NCI-H2196 treated with DMSO at 0.1 percent for 48 hours (cell line): Measurements from ENCODE around the gene DOCK9.
A peak's percentile ranks its signal among the peaks of the same experiment; 100 is the strongest.

ENCODE experiments used
- DNase-seq: peaks from one replicate; lab custom pipeline; 2025; ENCODE audit not compliant: unreplicated experiment; lab: John Stamatoyannopoulos, UW

Gene DOCK9

GRCh38 chr13:98860491-98860890 is 117.4 kb downstream of the DOCK9 start:
- no peak for DNase-seq

GRCh38 chr13:98858191-98858590 is 119.7 kb downstream of the DOCK9 start:
- DNase-seq: no peak

- no peak for DNase-seq
These were observed 120.9 kb downstream of the DOCK9 start for GRCh38 chr13:98856983-98857382.

GRCh38 chr13:98854448-98854847 is 123.4 kb downstream of the DOCK9 start:
- DNase-seq: no peak

- no peak for DNase-seq
These were observed 124.1 kb downstream of the DOCK9 start for GRCh38 chr13:98853771-98854221.

GRCh38 chr13:98851276-98851675 is 126.6 kb downstream of the DOCK9 start:
- no peak for DNase-seq

GRCh38 chr13:98848746-98849145 is 129.1 kb downstream of the DOCK9 start:
- no peak for DNase-seq

GRCh38 chr13:98847780-98848179 is 130.1 kb downstream of the DOCK9 start:
- DNase-seq: no peak

GRCh38 chr13:98846986-98847385 is 130.9 kb downstream of the DOCK9 start:
- DNase-seq: no peak

- no peak for DNase-seq
These were observed 131.3 kb downstream of the DOCK9 start for GRCh38 chr13:98846521-98846920.

GRCh38 chr13:98845742-98846141 is 132.1 kb downstream of the DOCK9 start:
- DNase-seq: no peak

- DNase-seq: no peak
These were observed 133.8 kb downstream of the DOCK9 start for GRCh38 chr13:98844021-98844420.

- no peak for DNase-seq
These were observed 134.4 kb downstream of the DOCK9 start for GRCh38 chr13:98843482-98843877.

- DNase-seq: peak; percentile 54
These were observed 134.9 kb downstream of the DOCK9 start for GRCh38 chr13:98842858-98843481.

- DNase-seq: peak; percentile 0
These were observed 135.8 kb downstream of the DOCK9 start for GRCh38 chr13:98842070-98842469.

GRCh38 chr13:98839856-98840769 is 137.8 kb downstream of the DOCK9 start:
- no peak for DNase-seq

GRCh38 chr13:98838776-98839175 is 139.1 kb downstream of the DOCK9 start:
- no peak for DNase-seq

GRCh38 chr13:98837896-98838295 is 140.0 kb downstream of the DOCK9 start:
- DNase-seq: no peak

GRCh38 chr13:98835156-98835555 is 142.7 kb downstream of the DOCK9 start:
- peak; percentile 14 for DNase-seq

- DNase-seq: no peak
These were observed 143.5 kb downstream of the DOCK9 start for GRCh38 chr13:98834254-98834960.

GRCh38 chr13:98831236-98831635 is 146.6 kb downstream of the DOCK9 start:
- no peak for DNase-seq

- DNase-seq: no peak
These were observed 148.3 kb downstream of the DOCK9 start for GRCh38 chr13:98829541-98829940.
